Measurements from ENCODE around the gene SLC35G6. TPM values are rescaled to one million over a fixed set of nuclear protein-coding genes. Genes with fewer than 3 reads are reported as not detected.

Gene SLC35G6
- total RNA-seq, 4 donors from 2014 or later = not detected

DNA sequence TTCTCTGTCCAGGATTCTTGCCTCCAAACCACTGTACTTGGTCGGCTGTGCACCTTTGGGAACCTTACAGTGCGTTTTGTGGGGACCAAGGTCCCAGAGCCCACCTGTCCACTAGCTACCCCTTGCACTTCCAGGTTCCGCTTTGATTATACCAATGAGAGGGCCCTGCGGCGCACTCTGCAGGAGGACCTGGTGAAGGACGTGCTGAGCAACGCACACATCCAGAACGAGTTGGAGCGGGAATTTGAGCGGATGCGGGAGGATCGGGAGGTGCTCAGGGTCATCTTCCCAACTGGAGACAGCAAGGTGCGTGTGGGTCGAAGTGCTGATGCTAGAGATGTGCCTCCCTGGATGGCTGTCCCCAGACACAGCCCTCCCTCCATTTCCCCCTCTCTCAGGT, 21.7 kb downstream of the SLC35G6 start:
- 88 to 89% methylated on average over 14 of the region's 14 CpGs for WGBS, 2 donors
- intact Hi-C loops (cut with DNase I) = no loop called here
- TF ChIP-seq POLR2A (IDR thresholded peaks at IDR 0.05) = no peak
- TF ChIP-seq, protein P1, sequence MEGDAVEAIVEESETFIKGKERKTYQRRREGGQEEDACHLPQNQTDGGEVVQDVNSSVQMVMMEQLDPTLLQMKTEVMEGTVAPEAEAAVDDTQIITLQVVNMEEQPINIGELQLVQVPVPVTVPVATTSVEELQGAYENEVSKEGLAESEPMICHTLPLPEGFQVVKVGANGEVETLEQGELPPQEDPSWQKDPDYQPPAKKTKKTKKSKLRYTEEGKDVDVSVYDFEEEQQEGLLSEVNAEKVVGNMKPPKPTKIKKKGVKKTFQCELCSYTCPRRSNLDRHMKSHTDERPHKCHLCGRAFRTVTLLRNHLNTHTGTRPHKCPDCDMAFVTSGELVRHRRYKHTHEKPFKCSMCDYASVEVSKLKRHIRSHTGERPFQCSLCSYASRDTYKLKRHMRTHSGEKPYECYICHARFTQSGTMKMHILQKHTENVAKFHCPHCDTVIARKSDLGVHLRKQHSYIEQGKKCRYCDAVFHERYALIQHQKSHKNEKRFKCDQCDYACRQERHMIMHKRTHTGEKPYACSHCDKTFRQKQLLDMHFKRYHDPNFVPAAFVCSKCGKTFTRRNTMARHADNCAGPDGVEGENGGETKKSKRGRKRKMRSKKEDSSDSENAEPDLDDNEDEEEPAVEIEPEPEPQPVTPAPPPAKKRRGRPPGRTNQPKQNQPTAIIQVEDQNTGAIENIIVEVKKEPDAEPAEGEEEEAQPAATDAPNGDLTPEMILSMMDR (IDR thresholded peaks at IDR 0.05) = no peak
- H3K4me1 ChIP-seq = no peaks in the 10 kb centered on the region
- H3K27ac ChIP-seq = no peak overlapping the region
- peaks cover 72 to 98% of the 10 kb centered on the region in 2 donors for H3K36me3 ChIP-seq
- H3K27me3 ChIP-seq = no peaks in the 10 kb centered on the region
- no peak for DNase-seq
- no peak overlapping the region for H3K4me3 ChIP-seq (replicated peaks in 1 of 3)
- H3K9me3 ChIP-seq = no peaks in the 10 kb centered on the region

DNA sequence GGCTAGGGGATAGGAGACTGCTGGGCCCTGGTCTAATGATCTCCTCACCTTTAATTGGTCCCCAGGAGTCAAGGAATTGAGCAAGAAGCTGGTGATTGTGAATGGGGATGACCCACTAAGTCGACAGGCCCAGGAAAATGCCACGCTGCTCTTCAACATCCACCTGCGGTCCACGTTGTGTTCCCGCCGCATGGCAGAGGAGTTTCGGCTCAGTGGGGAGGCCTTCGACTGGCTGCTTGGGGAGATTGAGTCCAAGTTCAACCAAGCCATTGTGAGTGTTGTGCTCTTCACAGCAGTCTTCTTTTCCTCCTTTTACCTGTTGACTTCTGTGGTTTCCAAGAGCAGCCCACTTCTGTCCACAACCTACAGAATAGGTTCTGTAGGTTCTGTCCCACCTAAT, 22.3 kb downstream of the SLC35G6 start:
- 95 to 96% methylated on average over 8 of the region's 8 CpGs for WGBS, 2 donors
- H3K4me1 ChIP-seq = no peaks in the 10 kb centered on the region
- DNase-seq = no peak
- no peak overlapping the region for H3K4me3 ChIP-seq (replicated peaks in 1 of 3)
- no peaks in the 10 kb centered on the region for H3K9me3 ChIP-seq
- intact Hi-C loops (cut with DNase I) = no loop called here
- H3K36me3 ChIP-seq = peaks cover 74 to 98% of the 10 kb centered on the region in 2 donors
- H3K27ac ChIP-seq = no peak overlapping the region
- no peaks in the 10 kb centered on the region for H3K27me3 ChIP-seq
- TF ChIP-seq, protein P1 (IDR thresholded peaks at IDR 0.05) = no peak
- TF ChIP-seq POLR2A (IDR thresholded peaks at IDR 0.05) = no peak

DNA sequence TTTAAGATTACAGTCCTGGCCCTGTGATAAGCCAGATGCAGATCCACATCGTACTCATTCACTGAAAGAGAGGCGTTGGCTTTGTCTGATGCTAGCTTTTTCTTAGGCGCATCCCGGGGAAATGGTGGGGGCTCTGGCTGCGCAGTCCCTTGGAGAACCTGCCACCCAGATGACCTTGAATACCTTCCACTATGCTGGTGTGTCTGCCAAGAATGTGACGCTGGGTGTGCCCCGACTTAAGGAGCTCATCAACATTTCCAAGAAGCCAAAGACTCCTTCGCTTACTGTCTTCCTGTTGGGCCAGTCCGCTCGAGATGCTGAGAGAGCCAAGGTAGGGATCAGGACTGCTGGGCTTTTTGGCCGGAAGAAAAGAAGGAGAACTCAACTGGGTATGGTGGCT, 26.9 kb downstream of the SLC35G6 start:
- no peak overlapping the region for H3K27ac ChIP-seq
- H3K9me3 ChIP-seq = no peaks in the 10 kb centered on the region
- TF ChIP-seq, protein P1 (IDR thresholded peaks at IDR 0.05) = no peak
- no peak for TF ChIP-seq POLR2A (IDR thresholded peaks at IDR 0.05)
- no peaks in the 10 kb centered on the region for H3K27me3 ChIP-seq
- no peak overlapping the region for H3K4me3 ChIP-seq (replicated peaks in 1 of 3)
- 91 to 97% methylated on average over 11 of the region's 11 CpGs for WGBS, 2 donors
- DNase-seq = no peak
- H3K4me1 ChIP-seq = no peaks in the 10 kb centered on the region
- H3K36me3 ChIP-seq = peaks cover 75 to 96% of the 10 kb centered on the region in 2 donors
- intact Hi-C loops (cut with DNase I) = no loop called here

DNA sequence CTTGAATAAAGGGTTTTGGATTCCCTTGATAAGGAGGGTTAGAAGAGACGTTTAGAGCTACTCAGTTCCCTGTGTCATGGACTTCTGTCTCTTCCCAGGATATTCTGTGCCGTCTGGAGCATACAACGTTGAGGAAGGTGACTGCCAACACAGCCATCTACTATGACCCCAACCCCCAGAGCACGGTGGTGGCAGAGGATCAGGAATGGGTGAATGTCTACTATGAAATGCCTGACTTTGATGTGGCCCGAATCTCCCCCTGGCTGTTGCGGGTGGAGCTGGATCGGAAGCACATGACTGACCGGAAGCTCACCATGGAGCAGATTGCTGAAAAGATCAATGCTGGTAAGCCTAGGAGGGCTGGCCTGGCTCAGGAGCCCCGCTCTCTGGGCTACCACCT, 27.6 kb downstream of the SLC35G6 start:
- DNase-seq = no peak
- WGBS, 2 donors = 93 to 96% methylated on average over 9 of the region's 9 CpGs
- H3K36me3 ChIP-seq = peaks cover 75 to 96% of the 10 kb centered on the region in 2 donors
- no peaks in the 10 kb centered on the region for H3K4me1 ChIP-seq
- H3K9me3 ChIP-seq = no peaks in the 10 kb centered on the region
- H3K4me3 ChIP-seq (replicated peaks in 1 of 3) = no peak overlapping the region
- TF ChIP-seq, protein P1 (IDR thresholded peaks at IDR 0.05) = no peak
- no peak for TF ChIP-seq POLR2A (IDR thresholded peaks at IDR 0.05)
- intact Hi-C loops (cut with DNase I) = no loop called here
- no peaks in the 10 kb centered on the region for H3K27me3 ChIP-seq
- no peak overlapping the region for H3K27ac ChIP-seq

DNA sequence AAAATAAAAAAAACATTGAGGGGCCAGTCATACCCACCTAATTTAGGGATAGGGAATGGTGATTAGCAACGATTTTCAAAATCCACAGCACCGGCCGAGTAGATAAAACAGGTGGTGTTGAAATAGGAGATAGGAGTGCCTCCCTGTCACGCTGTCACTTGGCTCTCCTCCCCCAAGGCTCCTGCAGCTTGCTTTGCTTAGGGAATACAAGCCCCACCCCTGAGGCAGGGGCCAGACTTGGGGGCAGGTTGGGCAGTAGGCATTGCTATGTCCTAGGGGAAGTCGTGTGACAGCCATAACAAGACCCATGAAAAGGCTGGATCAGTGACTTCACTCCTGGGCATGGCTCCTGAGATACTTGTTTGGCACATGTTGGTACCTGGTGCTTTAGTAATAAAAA, 28.7 kb downstream of the SLC35G6 start:
- H3K4me3 ChIP-seq (replicated peaks in 1 of 3) = no peak overlapping the region
- no peak overlapping the region for H3K27ac ChIP-seq
- TF ChIP-seq POLR2A (IDR thresholded peaks at IDR 0.05) = no peak
- TF ChIP-seq, protein P1 (IDR thresholded peaks at IDR 0.05) = no peak
- H3K4me1 ChIP-seq = no peaks in the 10 kb centered on the region
- DNase-seq = no peak
- 87 to 90% methylated on average over 5 of the region's 5 CpGs for WGBS, 2 donors
- H3K27me3 ChIP-seq = no peaks in the 10 kb centered on the region
- H3K9me3 ChIP-seq = no peaks in the 10 kb centered on the region
- intact Hi-C loops (cut with DNase I) = no loop called here
- H3K36me3 ChIP-seq = peaks cover 71 to 91% of the 10 kb centered on the region in 2 donors

Data from thyroid gland (tissue), 4 donors.